HL-60 (cell line): ENCODE data around the gene TMEM131L.

Source experiments
- CTCF ChIP-seq: IDR thresholded peaks from one replicate; pipeline ENCODE4 v1.5.1; 2011; ENCODE audit warnings: low read length, control low read depth, inconsistent platforms; ENCODE audit not compliant: insufficient read depth
- POLR2AphosphoS5 ChIP-seq: IDR thresholded peaks from 2 replicates; pipeline ENCODE4 v1.6.1; 2012; ENCODE audit warnings: low read depth
- SPI1 ChIP-seq: IDR thresholded peaks from 2 replicates; pipeline ENCODE4 v1.6.1; 2012; ENCODE audit warnings: low read depth, mild to moderate bottlenecking, borderline replicate concordance

GRCh38 chr4:153488006-153488891 lies 22.1 kb downstream of the TMEM131L start:
- no peak for TF ChIP-seq SPI1
- no peak for TF ChIP-seq CTCF
- no peak for TF ChIP-seq POLR2AphosphoS5
